ENCODE results near the gene CZIB.
"Not testable (repeated sequence)": the region's sequence is repeated elsewhere in the genome, so short reads cannot be mapped to it uniquely, and the experiment has no call there.

The CZIB gene

DNA sequence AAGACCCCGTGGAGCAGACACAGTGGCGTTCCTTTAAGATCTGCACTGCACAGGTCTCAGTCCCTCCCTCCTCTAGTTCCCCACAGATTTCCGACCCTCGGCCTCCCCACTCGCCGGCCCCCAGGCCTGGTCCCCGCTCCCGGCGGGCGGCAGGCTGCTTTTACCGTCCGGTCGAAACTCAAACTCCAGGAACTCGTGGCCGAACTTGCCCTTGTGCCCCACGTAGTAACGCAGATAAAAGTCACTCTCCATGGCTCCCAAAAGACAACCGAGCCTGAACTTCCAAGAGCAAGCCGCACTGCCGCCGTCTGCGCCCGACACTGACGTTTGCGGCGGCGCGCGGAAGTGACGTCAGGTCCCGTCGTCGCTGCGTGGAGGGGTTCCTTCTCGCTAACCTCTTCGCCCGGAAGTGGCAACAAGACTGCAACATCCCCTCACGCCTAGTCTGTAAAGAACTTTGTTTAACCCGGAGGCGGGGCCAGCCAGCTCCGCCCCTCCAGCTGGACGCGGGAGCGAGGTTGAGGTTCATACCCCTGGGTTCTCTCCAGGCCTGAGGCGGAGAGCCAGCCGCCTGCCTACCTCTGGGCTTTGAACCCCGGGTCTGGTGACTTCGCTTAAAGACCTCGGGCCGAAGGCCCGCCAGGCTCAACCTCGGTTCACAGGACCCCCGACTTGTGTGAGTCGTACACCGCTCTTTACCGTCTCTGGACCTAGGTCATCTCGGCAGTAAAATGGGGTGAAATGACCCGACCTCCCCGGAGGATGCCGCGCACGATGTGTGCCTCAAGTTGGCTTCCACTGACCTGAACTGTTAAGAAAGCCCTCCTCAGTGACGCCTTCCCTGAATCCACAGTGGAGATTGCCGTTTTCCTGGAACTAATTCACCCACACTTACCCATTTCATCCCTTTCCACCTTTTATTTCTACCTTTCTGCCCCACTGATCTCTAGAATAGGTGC is 18.0 kb upstream of the CZIB start, which contains the start of gene MAGOH:
Gene MAGOH, minus strand, starts transcription at position 322 of the 959 bp plus-strand sequence. Its CDS starts 70 bp downstream, at position 252.
- peak; percentile 91 to 93 for DNase-seq (ENCODE audit: low read depth in 2 of 2)

DNA sequence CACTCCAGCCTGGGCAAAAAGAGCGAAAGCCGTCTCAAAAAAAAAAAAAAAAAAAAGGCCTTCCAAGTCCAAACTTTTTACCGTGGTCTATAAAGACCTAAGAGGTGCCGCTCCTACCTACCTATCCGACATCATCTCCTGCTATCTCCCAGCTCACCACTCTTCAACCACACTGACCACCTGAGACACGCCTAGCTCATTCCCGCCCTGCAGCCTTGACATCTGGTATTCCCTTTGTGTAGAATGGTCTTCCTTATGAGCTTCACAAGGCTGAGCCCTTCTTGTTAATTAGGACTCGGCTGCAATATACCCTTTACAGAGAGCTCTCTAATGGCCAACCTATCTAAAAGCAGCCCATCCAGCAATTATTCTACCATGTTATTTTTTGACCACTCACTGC is 17.2 kb upstream of the CZIB start:
- DNase-seq (ENCODE audit: low read depth in 2 of 2): no peak

DNA sequence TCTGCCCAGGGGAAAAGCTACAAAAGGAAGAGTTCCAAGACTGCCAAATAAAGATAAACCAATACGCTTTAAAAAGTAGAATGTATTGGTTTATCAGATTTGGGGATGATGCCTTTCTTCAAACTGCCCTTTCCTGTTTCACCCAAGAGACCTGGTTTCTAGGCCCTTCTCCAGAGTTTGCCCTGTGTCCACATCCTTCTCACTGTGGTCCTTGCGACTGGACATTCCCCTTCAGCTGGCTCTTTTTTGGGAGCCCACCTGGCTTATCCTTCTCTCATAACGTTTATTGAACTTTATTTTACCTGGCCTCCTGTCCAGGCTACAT is 490 bp upstream of the CZIB start:
- DNase-seq (ENCODE audit: low read depth in 2 of 2): no peak

DNA sequence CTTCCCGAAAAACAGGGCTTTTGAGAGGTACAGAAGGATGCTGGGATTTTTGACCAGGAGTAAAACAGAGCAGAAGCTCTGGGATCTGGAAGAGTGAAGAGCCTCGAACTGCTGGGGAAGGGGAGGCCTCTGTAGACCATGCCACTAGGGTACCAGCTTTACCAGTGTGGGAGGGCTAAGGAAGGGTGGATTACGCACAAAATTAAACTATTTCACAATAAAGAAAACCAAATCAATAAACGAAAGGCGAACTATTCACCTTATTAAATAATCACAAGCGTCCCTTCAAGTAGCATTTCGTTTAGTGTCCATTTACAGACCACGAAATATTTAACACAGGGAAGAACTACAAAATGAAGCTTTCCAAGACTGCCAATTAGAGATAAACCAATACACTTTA is 723 bp downstream of the CZIB start:
- DNase-seq (ENCODE audit: low read depth in 2 of 2): no peak

DNA sequence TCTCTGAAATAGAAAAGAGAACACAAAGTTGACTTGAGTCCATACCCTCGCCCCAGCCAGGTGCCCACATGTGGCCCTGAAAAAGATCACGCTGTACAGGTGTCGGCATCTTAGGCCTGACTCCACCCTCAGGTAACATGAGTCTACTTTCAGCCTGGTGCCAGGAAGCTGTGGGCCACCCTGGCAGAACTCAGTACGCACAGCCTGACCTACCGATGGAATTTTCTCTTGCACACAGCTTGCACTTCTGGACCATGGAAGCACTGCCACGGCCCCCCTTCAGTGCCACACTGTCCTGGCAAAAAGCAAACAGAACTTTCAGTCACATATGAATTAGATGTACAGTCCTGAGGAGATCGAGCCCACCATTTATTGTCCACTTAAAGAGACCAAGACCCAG is 2.2 kb downstream of the CZIB start:
- no peak for DNase-seq (ENCODE audit: low read depth in 2 of 2)

DNA sequence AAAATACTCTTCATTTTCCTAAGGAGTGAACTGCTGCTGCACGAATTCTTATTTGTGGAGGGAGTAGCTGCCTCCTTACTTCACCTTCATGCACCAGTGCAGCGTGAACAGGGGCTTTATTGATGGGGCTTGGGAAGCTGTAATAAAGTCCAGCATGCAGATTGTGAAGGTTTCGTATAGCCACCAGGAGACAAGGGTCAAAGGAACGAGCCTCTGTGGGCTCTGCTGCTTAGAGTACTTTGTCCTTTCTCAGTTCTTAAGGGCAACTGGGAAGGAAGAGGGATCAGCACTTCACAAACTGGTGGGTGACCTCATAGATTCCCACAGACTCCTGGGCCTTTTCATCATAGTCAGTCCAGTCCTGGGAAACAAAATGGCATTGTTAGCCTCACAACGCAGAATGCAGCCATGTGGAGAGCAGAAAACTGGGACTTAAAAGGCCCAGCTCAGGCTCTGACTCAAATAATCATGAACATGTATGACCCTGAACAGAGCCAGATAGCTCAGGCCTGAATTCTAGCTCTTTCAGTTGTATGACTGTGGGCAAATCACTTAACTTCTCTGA is 6.0 kb downstream of the CZIB start:
- no peak for DNase-seq (ENCODE audit: low read depth in 2 of 2)

DNA sequence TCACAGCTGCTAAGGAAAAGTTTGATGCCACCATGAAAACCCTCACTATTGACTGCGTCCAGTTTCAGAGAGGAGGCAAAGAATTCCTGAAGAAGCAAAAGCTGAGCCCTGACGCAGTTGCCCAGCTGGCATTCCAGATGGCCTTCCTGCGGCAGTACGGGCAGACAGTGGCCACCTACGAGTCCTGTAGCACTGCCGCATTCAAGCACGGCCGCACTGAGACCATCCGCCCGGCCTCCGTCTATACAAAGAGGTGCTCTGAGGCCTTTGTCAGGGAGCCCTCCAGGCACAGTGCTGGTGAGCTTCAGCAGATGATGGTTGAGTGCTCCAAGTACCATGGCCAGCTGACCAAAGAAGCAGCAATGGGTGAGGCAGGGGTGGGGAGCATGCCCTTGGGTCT is 9.5 kb downstream of the CZIB start:
- DNase-seq (ENCODE audit: low read depth in 2 of 2): no peak

DNA sequence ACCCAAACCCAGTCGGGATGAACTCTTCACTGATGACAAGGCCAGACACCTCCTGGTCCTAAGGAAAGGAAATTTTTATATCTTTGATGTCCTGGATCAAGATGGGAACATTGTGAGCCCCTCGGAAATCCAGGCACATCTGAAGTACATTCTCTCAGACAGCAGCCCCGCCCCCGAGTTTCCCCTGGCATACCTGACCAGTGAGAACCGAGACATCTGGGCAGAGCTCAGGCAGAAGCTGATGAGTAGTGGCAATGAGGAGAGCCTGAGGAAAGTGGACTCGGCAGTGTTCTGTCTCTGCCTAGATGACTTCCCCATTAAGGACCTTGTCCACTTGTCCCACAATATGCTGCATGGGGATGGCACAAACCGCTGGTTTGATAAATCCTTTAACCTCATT is 10.1 kb downstream of the CZIB start:
- no peak for DNase-seq (ENCODE audit: low read depth in 2 of 2)

DNA sequence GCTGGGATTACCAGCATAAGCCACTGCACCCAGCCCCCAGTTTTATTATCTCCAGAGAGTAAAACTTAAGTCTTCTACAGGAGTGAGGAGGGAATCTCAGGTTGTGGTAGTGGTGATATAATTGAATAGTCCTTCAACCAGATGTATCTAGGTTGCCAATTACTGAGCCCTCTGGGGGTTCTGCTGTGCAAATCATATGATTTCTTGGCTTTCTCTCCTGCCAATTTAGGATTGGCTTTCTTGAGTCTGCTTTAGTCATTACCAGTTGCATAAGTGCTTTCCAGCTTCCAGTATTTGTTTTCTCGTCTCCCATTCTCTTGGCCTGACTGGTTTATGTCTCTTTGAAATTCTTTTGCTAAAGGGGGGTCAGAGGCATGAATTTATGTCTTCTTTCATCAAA is 12.7 kb downstream of the CZIB start:
- DNase-seq (ENCODE audit: low read depth in 2 of 2): no peak

DNA sequence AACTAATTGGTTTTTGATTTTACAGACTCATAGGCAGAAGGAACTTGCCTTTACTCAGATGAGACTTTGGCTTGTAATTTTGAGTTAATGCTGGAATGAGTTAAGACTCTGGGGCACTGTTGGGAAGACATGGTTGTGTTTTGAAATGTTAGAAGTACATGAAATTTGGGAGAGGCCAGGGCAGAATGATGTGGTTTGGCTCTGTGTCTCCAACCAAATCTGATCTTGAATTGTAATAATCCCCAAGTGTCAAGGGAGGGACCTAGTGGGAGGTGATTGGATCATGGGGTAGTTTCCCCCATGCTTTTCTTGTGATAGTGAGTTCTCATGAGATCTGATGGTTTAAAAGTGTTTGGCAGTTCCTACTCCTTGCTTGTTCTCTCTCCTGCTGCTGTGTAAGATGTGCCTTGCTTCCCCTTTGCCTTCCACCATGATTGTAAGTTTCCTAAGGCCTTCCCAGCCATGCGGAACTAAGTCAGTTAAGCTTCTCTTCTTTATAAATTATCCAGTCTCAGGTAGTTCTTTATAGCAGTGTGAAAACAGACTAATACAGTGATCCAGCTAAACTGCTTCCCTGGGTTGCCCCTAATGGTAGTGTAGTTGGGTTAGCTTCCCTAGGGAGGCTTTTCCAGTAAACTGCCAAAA is 13.6 kb downstream of the CZIB start:
- DNase-seq (ENCODE audit: low read depth in 2 of 2): no peak

DNA sequence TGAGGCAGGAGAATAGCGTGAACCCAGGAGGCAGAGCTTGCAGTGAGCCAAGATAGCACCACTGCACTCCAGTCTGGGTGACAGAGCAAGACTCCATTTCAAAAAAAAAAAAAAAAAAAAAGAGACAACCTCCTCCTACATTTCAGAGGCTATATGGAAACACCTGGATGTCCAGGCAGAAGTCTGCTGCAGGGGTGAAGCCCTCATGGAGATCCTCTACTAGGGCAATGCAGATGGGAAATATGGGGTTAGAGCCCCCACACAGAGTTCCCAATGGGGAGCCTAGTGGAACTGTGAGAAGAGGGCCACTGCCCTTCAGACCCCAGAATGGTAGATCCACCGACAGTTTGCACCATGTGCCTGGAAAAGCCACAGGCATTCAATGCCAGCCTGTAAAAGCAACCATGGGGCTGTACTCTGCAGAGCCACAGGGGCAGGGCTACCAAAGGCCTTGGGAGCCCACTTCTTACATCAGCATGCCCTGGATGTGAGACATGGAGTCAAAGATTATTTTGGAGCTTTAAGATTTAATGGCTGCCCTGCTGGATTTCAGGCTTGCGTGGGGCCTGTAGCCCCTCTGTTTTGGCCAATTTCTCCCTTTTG is 14.2 kb downstream of the CZIB start:
- DNase-seq (ENCODE audit: low read depth in 2 of 2): not testable (repeated sequence)

DNA sequence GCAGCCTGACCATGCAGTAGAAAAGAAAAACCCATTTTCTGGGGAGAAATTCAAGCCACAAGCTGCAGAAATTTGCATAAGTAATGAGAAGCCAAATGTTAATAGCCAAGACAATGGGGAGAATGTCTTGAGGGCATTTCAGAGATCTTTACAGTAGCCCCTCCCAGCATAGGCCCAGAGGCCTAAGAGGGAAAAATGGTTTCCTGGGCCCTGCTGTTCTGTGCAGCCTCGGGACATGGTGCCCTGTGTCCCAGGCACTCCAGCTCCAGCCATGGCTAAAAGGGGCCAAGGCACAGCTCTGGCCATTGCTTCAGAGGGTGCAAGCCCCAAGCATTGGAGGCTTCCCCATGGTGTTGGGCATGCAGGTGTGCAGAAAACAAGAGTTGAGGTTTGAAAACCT is 14.9 kb downstream of the CZIB start:
- not testable (repeated sequence) for DNase-seq (ENCODE audit: low read depth in 2 of 2)

DNA sequence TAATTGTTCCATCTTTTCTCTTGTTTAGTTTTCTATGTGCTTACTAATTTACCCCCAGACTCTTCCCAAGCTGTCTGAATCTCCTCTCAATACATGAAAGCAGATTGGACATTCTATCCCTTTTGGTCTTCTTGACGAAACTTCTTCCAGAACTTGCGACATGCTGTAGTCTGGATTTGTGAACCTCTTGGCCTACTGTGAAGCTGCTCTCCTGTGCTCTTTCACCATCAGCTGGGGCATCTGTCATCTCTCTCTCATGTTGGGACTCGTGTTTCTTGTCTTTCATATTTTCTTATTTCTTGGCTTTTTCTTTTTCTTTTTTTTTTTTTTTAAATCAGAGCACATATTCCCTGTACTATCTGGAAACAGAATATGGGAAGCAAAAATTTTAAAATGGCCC is 17.0 kb downstream of the CZIB start:
- no peak for DNase-seq (ENCODE audit: low read depth in 2 of 2)

DNA sequence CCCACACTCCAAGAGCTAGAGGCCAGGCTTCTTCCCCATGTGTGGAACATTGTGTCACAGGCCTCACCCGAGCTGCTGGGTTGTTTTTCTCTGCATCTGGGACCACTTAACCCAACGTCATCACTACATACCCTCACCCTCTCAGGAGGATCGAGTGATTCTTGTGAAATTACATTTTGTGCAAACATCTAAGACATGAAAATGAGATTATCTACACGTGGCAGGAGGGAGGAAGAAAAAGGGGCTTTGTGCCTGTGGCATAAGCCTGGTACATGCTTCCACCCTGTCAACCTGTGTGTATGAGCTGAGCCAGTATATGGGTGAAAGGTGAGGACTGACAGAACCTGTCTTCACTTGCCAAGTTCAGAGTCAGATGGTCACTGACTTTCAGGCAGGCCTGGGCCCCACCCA is 22.2 kb downstream of the CZIB start:
- no peak for DNase-seq (ENCODE audit: low read depth in 2 of 2)

DNA sequence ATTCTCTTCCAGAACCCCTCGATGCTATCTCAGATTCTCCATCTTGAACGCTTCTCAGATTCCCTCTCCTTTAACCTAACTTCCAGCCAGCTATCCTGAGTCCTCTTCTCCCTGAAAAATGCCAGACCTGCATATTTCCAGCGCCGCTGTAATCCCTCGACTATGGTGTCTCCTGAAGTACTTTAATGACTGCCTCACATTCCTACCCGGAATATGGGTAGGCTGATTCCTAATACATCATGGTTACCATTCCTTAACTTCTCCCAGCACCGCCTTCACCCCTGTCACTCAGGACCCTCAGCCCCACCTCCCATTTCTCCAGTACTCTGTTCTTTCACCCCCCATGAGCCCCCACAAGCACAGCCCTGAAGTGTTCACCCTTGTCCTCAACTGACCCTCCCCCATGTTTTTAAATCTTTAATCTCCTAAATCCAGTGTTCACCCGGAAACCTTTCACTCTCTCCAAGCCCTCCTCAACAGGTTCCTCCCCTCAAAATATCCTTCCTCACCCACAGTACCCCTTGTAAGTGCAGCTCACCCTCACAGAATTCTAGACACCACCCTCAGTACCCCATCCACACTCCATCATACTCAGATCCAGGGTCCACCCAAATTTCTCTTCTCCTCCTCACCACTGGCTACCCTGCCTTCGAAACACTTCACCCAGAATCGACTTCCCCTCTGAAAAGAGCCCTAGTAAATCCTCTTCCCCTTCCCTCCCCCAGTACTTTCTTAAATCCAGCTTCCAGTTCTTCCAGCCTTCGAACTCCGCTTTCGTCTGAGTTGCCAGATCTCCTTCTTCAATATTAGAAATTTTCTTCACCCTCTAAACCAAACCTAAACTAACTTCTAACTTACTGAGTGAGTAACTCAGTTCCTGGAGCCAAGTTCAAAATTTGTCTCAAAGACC is 22.9 kb downstream of the CZIB start:
- no peak for DNase-seq (ENCODE audit: low read depth in 2 of 2)

DNA sequence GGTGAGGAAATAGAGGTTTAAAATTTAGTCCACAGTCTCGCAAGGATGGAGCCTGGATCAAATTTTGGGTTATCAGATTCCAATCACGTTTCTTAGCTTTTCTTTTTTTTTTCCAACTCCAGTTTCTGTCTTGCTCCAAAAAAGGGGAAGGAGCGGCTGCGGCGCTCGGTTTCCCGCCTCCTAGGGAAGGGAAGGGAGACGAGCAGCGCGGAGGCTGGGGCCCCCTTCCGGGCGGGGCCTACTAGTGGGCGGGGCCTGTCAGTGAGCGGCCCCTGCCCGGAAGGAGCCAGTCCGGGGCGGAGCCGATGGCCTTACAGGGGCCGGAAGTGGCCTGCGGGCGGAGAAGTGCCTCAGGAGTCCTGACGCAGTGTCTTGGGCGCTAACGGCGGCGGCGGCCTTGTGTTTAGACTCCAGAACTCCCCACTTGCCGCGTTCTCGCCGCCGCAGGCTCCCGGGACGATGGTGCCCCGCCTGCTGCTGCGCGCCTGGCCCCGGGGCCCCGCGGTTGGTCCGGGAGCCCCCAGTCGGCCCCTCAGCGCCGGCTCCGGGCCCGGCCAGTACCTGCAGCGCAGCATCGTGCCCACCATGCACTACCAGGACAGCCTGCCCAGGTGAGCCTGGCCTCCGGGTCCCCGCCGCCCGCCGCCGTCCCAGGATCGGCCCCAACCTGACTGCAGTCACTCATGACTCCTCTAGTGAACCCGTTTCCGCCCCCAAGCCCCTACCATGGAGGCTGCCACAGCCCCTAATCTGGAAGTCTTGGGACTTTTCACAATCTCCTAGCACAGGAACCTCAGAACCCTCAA is 23.7 kb downstream of the CZIB start, which contains the start of gene CPT2:
Gene CPT2, plus strand, starts transcription at position 340 of the 806 bp plus-strand sequence. Its CDS starts 120 bp downstream, at position 460.
- DNase-seq (ENCODE audit: low read depth in 2 of 2): peak; percentile 75 to 91

DNA sequence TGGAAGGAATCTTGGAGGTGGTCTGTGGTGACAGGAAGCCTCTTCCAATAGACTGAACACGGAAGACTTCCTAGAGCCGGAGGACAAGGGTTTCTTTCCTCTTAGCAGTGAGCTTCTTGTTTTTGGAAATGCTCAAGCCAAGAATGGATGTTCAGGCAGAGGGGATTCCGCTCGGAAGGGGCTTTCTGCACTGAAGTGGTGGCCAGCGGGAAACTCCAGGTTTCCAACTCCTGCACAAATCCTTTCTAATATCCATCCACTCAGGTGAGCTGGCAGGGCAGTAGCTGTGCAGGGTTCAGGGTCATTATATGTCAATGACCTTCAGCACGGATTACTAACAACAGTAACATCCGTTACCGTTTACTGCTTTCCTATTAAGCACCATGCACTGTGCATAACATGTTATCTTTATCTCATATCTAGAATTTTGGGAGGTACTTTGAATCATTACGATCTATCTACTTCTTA is 24.4 kb downstream of the CZIB start:
- DNase-seq (ENCODE audit: low read depth in 2 of 2): no peak

DNA sequence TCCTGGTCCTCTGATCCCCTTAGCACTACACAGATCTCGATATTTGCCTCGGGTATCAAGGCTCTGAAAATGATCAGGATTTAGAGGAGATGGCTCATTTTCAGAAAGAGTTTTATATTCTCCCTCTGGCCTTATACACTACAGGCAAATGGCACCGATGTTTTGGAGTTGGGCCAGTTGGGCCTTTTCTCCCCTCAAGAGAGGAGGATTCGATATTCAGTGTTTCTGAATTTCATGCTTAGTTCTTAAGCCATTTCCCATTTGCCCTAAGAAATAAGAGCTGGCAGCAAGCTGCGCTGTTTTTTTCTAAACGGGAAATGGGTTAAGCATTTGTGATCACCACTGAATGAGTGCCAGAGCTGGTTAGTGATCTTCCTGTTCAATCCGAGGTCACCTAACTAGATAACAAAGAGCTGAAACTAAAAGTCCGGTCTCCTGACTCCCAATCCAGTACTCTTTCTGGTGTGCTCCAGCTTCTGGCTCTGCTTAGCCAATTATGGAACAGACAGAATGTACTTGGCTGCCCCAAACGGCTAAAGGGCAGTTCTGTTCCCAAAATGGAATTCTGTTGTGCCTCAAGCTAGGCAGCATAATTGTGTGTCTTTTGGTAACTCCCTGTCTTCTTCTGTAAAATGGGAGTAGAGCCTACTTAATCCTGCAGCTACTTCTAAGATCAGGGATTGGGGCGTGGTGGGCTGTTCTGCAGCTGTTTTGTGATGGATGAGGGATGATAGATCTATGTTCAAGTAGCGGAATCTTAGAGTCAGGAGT is 25.0 kb downstream of the CZIB start:
- no peak for DNase-seq (ENCODE audit: low read depth in 2 of 2)

DNA sequence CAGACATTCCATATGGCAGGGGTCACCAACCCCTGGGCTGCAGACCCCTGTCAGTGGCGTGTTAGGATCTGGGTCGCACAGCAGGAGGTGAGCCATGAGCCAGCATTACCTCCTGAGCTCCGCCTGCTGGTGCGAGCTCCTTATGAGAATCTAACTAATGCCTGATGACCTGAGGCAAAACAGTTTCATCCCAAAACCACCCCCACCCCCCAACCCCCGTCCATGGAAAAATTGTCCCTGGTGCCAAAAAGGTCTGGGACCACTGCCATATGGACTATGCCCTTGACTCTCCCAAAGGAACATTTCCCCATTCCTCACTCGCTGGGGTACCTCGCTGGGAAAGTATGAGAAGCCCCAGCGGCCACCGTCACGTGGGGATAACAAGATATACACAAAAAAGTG is 30.2 kb downstream of the CZIB start:
- no peak for DNase-seq (ENCODE audit: low read depth in 2 of 2)

DNA sequence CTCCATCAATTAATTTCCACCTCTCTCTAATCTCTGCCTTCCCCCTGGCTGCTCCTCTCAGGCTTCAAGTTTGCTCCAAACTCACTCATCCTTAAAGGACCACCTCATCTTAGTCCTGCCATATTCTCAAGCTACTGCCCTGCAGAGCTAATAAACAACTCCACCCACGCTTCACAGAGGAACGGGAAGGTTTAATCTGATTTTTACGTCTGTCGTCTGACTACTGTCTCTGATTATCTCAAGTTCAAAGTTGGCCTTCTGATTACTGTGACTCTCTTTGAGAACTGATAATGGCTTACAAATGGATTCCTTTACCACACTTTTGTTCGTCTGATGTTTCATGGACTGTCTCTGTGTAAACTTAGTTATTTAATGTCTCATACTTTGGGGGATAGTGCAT is 31.4 kb downstream of the CZIB start:
- DNase-seq (ENCODE audit: low read depth in 2 of 2): no peak
